A673 (cell line): ENCODE data around the gene SPAST.

Experiments used
- CTCF ChIP-seq: fragments of 300-800, 200-600 bp; sonication (generic); conservative IDR thresholded peaks from 2 replicates; pipeline ENCODE4 v1.5.1; 2017; ENCODE audit warnings: low read depth, mild to moderate bottlenecking, antibody characterized with exemption, low read length, moderate library complexity, mixed read lengths
- EZH2 ChIP-seq: fragments of 200-600 bp; sonication (generic); IDR thresholded peaks from 2 replicates; pipeline ENCODE4 v1.6.1; 2017; ENCODE audit warnings: borderline replicate concordance, low read depth, mild to moderate bottlenecking, mixed read lengths, antibody characterized with exemption, low read length; ENCODE audit not compliant: poor library complexity, severe bottlenecking

DNA sequence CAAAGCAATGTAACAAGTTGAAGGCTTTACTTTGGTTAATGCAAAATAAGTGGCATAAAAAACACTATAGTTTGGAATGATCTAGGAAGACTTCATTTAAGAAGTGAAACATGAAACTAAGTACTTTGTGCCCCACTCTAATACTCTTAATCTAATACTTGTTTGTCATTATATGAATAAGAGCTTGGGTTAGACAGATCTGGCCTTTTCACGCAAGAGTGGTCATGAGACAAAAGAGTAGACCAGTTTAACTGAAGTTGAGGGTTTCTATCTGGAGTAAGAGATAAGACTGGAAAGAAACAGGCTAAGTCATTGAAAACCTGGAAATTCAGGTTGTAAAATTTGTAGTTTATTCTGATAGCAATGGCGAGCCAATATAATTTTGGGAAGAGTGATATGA lies 105.2 kb downstream of the SPAST start:
- no peak for TF ChIP-seq EZH2
- TF ChIP-seq CTCF: no peak
